Esophagus squamous epithelium (tissue), 5 donors: ENCODE data around the gene ZEB2. TPM values are rescaled to one million over a fixed set of nuclear protein-coding genes. Genes with fewer than 3 reads are reported as not detected.

Source experiments
- DNase-seq: peaks from one replicate; lab custom pipeline; 2025; lab: John Stamatoyannopoulos, UW
- H3K27ac ChIP-seq, 4 donors: fragments of 200-600 bp; sonication (generic); one replicate each; pipeline ENCODE4 v1.5.1; 2016 to 2019; ENCODE audit warnings: mild to moderate bottlenecking in 1 of 4
- H3K27me3 ChIP-seq, 4 donors: fragments of 200-600 bp; sonication (generic); 1 replicate in 3 of 4; 2 replicates in 1 of 4; pipeline versions ENCODE4 v1.5.1 to v1.6.0; 2017 to 2021; ENCODE audit warnings: antibody characterized with exemption in 1 of 4
- H3K36me3 ChIP-seq, 3 donors: fragments of 200-600 bp; sonication (generic); one replicate each; pipeline ENCODE4 v1.5.1; 2016 to 2019
- H3K4me1 ChIP-seq, 3 donors: fragments of 200-600 bp; sonication (generic); one replicate each; pipeline ENCODE4 v1.5.1; 2017 to 2019
- H3K4me3 ChIP-seq, 4 donors: fragments of 200-600 bp; sonication (generic); 1 replicate in 3 of 4; 2 replicates in 1 of 4; pipeline ENCODE4 v1.5.1; 2016 to 2019; ENCODE audit warnings: mild to moderate bottlenecking in 2 of 4, moderate library complexity in 1 of 4
- H3K9me3 ChIP-seq, 3 donors: fragments of 200-600 bp; sonication (generic); one replicate each; pipeline ENCODE4 v1.5.1; 2016 to 2019
- CTCF ChIP-seq, 6 experiments: fragments of 450-650 bp in 4 of 6; fragments of 200-600 bp in 2 of 6; sonication (generic) in 2 of 6; IDR thresholded peaks; one replicate each; pipeline ENCODE4 v1.5.1; 2016 to 2019; ENCODE audit warnings: antibody characterized with exemption in 6 of 6, mild to moderate bottlenecking in 4 of 6, moderate library complexity in 4 of 6
- POLR2A ChIP-seq, 4 donors: fragments of 450-650 bp; IDR thresholded peaks; one replicate each; pipeline ENCODE4 v1.6.1; 2017; ENCODE audit warnings: antibody characterized with exemption in 4 of 4, mild to moderate bottlenecking in 4 of 4, moderate library complexity in 3 of 4
- WGBS, 2 donors: methylation state at CpG; one replicate each; pipeline ENCODE4 v1.1.5; 2018; 5-methylcytosine and 5-hydroxymethylcytosine counted together
- intact Hi-C: fragments of 100-400 bp; cut with DNase I; formaldehyde crosslinking; loops from one replicate; pipeline ENCODE4 v1.15.0; 2022
- total RNA-seq, 4 donors: library from RNA; depleted of rRNA; stranded (reverse); fragments of >200 nt; gene quantifications; one replicate each; pipeline ENCODE4 v1.1.0, GENCODE V29; 2016
- donor health status: DM: yes; HTN: yes; CAD: no.

Gene ZEB2
- total RNA-seq, 4 donors from 2014 or later: 3.1 to 56.5 (median 15.7) TPM

DNA sequence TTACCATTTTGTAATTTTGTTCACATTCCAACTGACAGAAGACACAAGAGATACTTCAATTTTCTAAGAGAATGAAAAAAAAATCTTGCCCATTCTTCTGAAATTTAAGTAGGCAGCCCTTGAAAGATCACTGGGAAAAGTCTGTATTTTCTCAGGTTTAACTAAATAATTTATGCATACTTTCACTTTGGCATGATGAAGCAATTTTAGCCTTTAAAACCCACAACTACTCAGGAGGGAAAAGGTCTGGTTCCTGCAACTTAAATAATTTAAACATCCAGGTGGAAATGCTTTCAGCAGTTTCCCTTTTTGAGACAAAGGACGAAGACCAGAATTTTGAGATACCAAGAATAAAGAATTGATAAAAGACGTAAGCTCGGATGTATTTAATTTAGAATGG, 61.4 kb downstream of the ZEB2 start:
- TF ChIP-seq CTCF (IDR thresholded peaks at IDR 0.05) (no peak), POLR2A (IDR thresholded peaks at IDR 0.05) (no peak)
- WGBS, 2 donors: 70 to 74% methylated on average over 3 of the region's 3 CpGs
- intact Hi-C loops: no loop called here
- Histone ChIP-seq H3K36me3 (no peaks in the 10 kb centered on the region), H3K4me3 (no peak overlapping the region), H3K9me3 (no peaks in the 10 kb centered on the region), H3K27me3 (no peaks in the 10 kb centered on the region), H3K27ac (peak overlapping the region in 2 of 4 donors; percentile 3 to 53), H3K4me1 (peaks cover 0 to 88% (median 39%) of the 10 kb centered on the region in 3 donors)
- no peak for DNase-seq

DNA sequence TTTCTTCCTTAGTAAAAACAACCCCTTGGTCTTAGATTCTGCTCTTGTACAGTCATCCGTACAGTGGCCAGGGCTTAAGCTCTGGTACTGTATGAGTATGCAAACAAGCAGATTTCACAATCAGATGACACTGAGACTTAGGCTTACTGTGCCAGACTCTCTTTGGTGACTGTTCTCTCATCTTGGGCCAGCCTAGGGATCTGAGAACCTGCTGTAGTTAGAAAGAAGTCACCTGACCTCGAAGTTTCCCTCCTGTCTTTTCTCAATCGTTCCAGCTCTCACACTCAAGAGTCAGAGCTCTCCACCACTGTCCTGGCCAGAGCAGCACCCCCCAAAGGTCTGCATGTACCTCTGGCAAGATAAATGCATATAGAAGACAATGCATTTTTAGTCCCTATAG, 63.2 kb downstream of the ZEB2 start:
- Histone ChIP-seq H3K9me3 (no peaks in the 10 kb centered on the region), H3K27ac (peak overlapping the region in 2 of 4 donors; percentile 13 to 46), H3K4me1 (peaks cover 0 to 93% (median 44%) of the 10 kb centered on the region in 3 donors), H3K4me3 (no peak overlapping the region), H3K27me3 (no peaks in the 10 kb centered on the region), H3K36me3 (no peaks in the 10 kb centered on the region)
- no peak for TF ChIP-seq POLR2A (IDR thresholded peaks at IDR 0.05)
- TF ChIP-seq CTCF (IDR thresholded peaks at IDR 0.05): no peak
- intact Hi-C loops: no loop called here
- DNase-seq: no peak
- WGBS, 2 donors: 24 to 33% methylated on average over 3 of the region's 3 CpGs

DNA sequence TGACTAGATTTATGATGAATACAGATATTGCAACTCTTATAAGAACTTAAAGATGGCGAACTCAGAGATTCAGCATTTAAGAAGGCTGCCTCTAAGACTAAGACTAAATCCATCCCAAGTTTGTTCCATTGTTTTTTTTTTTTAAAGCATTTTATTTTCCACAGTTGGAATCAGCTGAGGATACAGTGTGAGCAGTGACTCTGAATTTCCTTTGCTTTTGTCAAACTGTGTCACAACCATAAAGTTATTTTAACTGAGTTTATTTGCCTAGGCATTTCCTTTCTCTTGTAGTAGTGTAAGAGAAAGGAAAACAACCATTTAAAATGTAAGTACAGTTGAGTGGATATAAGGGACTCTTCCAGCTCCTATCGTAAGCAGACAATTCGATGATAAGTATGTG, 63.9 kb downstream of the ZEB2 start:
- Histone ChIP-seq H3K4me1 (peaks cover 0 to 90% (median 44%) of the 10 kb centered on the region in 3 donors), H3K4me3 (no peak overlapping the region), H3K36me3 (no peaks in the 10 kb centered on the region), H3K27me3 (no peaks in the 10 kb centered on the region), H3K27ac (peak overlapping the region in 2 of 4 donors; percentile 3 to 12), H3K9me3 (no peaks in the 10 kb centered on the region)
- TF ChIP-seq CTCF (IDR thresholded peaks at IDR 0.05) (no peak), POLR2A (IDR thresholded peaks at IDR 0.05) (no peak)
- 80 to 87% methylated on average over 3 of the region's 3 CpGs for WGBS, 2 donors
- intact Hi-C loops: no loop called here
- no peak for DNase-seq

DNA sequence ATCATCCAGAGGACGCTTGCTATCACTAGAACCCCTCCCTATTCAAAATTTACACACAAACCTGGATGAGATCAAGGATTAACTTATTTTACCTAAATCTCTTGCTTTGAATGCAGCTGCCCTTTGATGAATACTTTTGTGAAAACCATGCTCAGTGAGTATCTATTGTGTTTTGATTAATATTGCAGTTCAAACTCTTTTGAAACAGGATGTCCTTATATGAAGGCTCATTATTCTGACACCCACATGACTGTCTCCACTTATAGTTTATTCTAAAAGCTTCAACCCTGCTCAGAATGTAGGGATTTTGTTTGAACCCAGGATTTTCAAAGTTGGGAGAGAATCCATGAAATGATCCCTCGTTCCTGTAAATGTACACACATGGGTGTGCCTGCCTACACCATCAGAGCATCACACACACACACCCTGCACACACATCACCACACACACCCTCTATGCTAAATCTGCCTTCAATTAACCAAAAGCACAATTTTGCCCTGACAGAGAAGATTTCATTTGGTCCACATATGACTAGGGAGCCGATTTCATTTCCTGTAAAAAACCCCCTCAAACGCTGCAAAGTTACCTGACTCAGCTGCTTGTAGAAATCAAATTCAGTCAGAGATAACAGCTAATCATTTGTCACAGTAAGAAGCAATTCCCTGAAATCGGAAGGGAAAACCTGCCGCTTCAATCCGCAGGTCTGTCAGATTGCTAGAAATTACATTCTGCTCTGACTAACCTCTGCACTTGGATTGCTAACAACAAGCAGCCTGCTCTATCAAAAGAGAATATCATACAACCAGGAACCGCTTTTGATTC, 65.2 kb downstream of the ZEB2 start:
- TF ChIP-seq CTCF (IDR thresholded peaks at IDR 0.05) (no peak), POLR2A (IDR thresholded peaks at IDR 0.05) (no peak)
- DNase-seq: no peak
- H3K27me3 ChIP-seq: no peaks in the 10 kb centered on the region
- H3K9me3 ChIP-seq: no peaks in the 10 kb centered on the region
- intact Hi-C loops: no loop called here
- no peaks in the 10 kb centered on the region for H3K36me3 ChIP-seq
- H3K27ac ChIP-seq: peak overlapping the region in 3 of 4 donors; percentile 54 to 70 (median 66)
- peaks cover 0 to 86% (median 43%) of the 10 kb centered on the region in 3 donors for H3K4me1 ChIP-seq
- peak overlapping the region in 1 of 4 donors; percentile 29 for H3K4me3 ChIP-seq
- WGBS, 2 donors: 48 to 55% methylated on average over 8 of the region's 8 CpGs

DNA sequence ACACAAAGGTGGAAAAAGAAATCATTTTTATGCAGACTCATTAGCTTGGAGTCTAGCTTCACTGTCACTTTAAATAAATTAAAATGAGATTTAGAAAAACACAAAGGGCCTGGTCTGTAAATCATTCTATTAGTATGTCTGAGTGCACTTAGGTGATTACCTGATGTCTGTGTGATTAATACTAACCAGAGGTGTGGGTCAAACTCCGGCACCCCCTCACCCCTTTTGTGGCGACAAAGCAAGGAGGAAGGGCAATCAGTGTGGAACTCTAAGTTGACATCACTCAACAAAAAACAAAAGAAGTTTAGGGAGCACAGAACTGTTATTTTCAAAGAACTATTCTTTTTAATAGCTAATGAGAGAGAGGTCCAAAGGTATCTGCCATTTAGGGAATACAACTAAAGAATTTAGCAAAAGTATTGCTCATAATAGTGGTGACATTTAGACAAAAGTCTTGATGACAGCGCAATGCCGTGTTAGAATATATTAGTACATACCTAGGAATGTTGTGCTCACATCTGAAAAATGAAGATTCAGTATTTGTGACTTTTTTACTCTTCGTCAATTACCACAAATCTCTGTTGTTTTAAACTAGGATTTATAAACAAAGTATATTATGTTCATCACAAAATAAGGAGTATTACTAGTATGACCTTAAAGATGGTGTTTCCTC, 66.3 kb downstream of the ZEB2 start:
- Histone ChIP-seq H3K27me3 (no peaks in the 10 kb centered on the region), H3K4me3 (peak overlapping the region in 1 of 4 donors; percentile 54), H3K4me1 (peaks cover 0 to 85% (median 37%) of the 10 kb centered on the region in 3 donors), H3K36me3 (no peaks in the 10 kb centered on the region), H3K9me3 (no peaks in the 10 kb centered on the region), H3K27ac (peak overlapping the region; percentile 33 to 81 (median 62))
- TF ChIP-seq CTCF (IDR thresholded peaks at IDR 0.05) (no peak), POLR2A (IDR thresholded peaks at IDR 0.05) (no peak)
- intact Hi-C loops: no loop called here
- DNase-seq: no peak
- WGBS, 2 donors: 73 to 82% methylated on average over 5 of the region's 5 CpGs
